GM18909 (cell line): ENCODE measurements around the gene SPEM2.

Experiments used
- ATAC-seq: cut with Tn5 transposase; IDR thresholded peaks from one replicate; pipeline ENCODE4 v1.9.1; 2021; ENCODE audit warnings: mild to moderate bottlenecking; ENCODE audit not compliant: unreplicated experiment, poor library complexity

SPEM2 gene

GRCh38 chr17:7403727-7403976 lies 21.8 kb upstream of the SPEM2 start:
- no peak for ATAC-seq

GRCh38 chr17:7403977-7404736 lies 21.3 kb upstream of the SPEM2 start, which contains the start of gene TMEM256:
Gene TMEM256 (minus strand): TSS chr17:7404097. CDS start chr17:7404084, 13 bp downstream.
- ATAC-seq, result peak; percentile 87

- ATAC-seq, result peak; percentile 5
These were observed 20.6 kb upstream of the SPEM2 start for GRCh38 chr17:7404737-7405349.

GRCh38 chr17:7405350-7406234 lies 19.8 kb upstream of the SPEM2 start:
- ATAC-seq, result no peak

GRCh38 chr17:7406235-7406825 lies 19.1 kb upstream of the SPEM2 start:
- no peak for ATAC-seq

GRCh38 chr17:7407082-7407481 lies 18.3 kb upstream of the SPEM2 start:
- ATAC-seq, result no peak

GRCh38 chr17:7407485-7408251 lies 17.7 kb upstream of the SPEM2 start, which contains the start of gene NLGN2:
Gene NLGN2 (plus strand): TSS chr17:7407845. CDS start chr17:7408256, 411 bp downstream.
- ATAC-seq, result no peak

GRCh38 chr17:7408252-7408727 lies 17.1 kb upstream of the SPEM2 start:
- no peak for ATAC-seq

- no peak for ATAC-seq
These were observed 16.6 kb upstream of the SPEM2 start for GRCh38 chr17:7408863-7409262.

GRCh38 chr17:7409716-7410115 lies 15.7 kb upstream of the SPEM2 start:
- no peak for ATAC-seq

GRCh38 chr17:7410634-7411426 lies 14.6 kb upstream of the SPEM2 start:
- no peak for ATAC-seq

- ATAC-seq, result no peak
These were observed 14.0 kb upstream of the SPEM2 start for GRCh38 chr17:7411427-7411750.

- ATAC-seq, result no peak
These were observed 11.9 kb upstream of the SPEM2 start for GRCh38 chr17:7413346-7413985.

- ATAC-seq, result no peak
These were observed 10.6 kb upstream of the SPEM2 start for GRCh38 chr17:7414837-7415236.

GRCh38 chr17:7415784-7416183 lies 9.6 kb upstream of the SPEM2 start:
- ATAC-seq, result no peak

GRCh38 chr17:7416323-7416722 lies 9.1 kb upstream of the SPEM2 start:
- ATAC-seq, result no peak

GRCh38 chr17:7417056-7417655 lies 8.3 kb upstream of the SPEM2 start:
- ATAC-seq, result no peak

- no peak for ATAC-seq
These were observed 6.8 kb upstream of the SPEM2 start for GRCh38 chr17:7418472-7419152.
